ENCODE results near the gene EZH1.
A peak's percentile ranks its signal among the peaks of the same experiment; 100 is the strongest.

The EZH1 gene

GRCh38 chr17:42751628-42752027 lies 6.8 kb upstream of the EZH1 start:
- Histone ChIP-seq H3K4me1 (ENCODE audit: control insufficient read depth, insufficient read depth, low read depth, low read length) (peaks cover 4% of the 10 kb centered on the region), H3K27me3 (ENCODE audit: control insufficient read depth in 1 of 2, insufficient read depth in 1 of 2, low read length in 2 of 2) (peaks cover 0 to 28% of the 10 kb centered on the region in 2 experiments), H2BK120ac (ENCODE audit: low read depth, low read length) (no peak overlapping the region), H3K9me3 (ENCODE audit: control insufficient read depth, low read length) (no peaks in the 10 kb centered on the region), H3K79me1 (replicated peaks; ENCODE audit: low read length, poor library complexity, severe bottlenecking) (no peaks in the 10 kb centered on the region), H4K91ac (ENCODE audit: low read length) (no peak overlapping the region), H3K4ac (ENCODE audit: low read depth in 1 of 2, low read length in 2 of 2) (no peak overlapping the region), H3K14ac (ENCODE audit: low read length in 2 of 2) (no peak overlapping the region), H2AFZ (ENCODE audit: low read depth, low read length) (no peak overlapping the region), H3K9ac (ENCODE audit: low read length) (no peak overlapping the region), H4K8ac (ENCODE audit: low read length) (no peak overlapping the region), H3K4me3 (ENCODE audit: insufficient read depth in 1 of 2, low read depth in 1 of 2, low read length in 2 of 2) (no peak overlapping the region), H2BK15ac (ENCODE audit: low read depth, poor library complexity, severe bottlenecking) (no peak overlapping the region), H3K36me3 (ENCODE audit: control insufficient read depth in 1 of 2, insufficient read depth in 2 of 2, low read depth in 1 of 2, low read length in 2 of 2) (no peaks in the 10 kb centered on the region), H2BK12ac (ENCODE audit: low read length in 2 of 2) (no peak overlapping the region), H3K23ac (ENCODE audit: low read length in 2 of 2) (no peak overlapping the region), H3K4me2 (ENCODE audit: low read length, poor library complexity, severe bottlenecking) (no peak overlapping the region), H3K27ac (ENCODE audit: low read length, poor library complexity, severe bottlenecking) (no peak overlapping the region), H2AK5ac (ENCODE audit: low read length, severe bottlenecking) (no peak overlapping the region), H2BK5ac (ENCODE audit: low read depth, low read length, poor library complexity, severe bottlenecking) (no peak overlapping the region), H3K18ac (ENCODE audit: low read depth in 1 of 2, low read length in 2 of 2) (no peak overlapping the region)
- no peak for DNase-seq
- 93% methylated on average over 7 of the region's 7 CpGs for WGBS

GRCh38 chr17:42750739-42751344 lies 6.0 kb upstream of the EZH1 start:
- Histone ChIP-seq H3K27me3 (ENCODE audit: control insufficient read depth in 1 of 2, insufficient read depth in 1 of 2, low read length in 2 of 2) (peaks cover 0 to 24% of the 10 kb centered on the region in 2 experiments), H3K4me2 (ENCODE audit: low read length, poor library complexity, severe bottlenecking) (no peak overlapping the region), H2BK12ac (ENCODE audit: low read length in 2 of 2) (no peak overlapping the region), H4K91ac (ENCODE audit: low read length) (no peak overlapping the region), H2BK5ac (ENCODE audit: low read depth, low read length, poor library complexity, severe bottlenecking) (no peak overlapping the region), H3K4ac (ENCODE audit: low read depth in 1 of 2, low read length in 2 of 2) (no peak overlapping the region), H3K4me3 (ENCODE audit: insufficient read depth in 1 of 2, low read depth in 1 of 2, low read length in 2 of 2) (no peak overlapping the region), H3K14ac (ENCODE audit: low read length in 2 of 2) (no peak overlapping the region), H3K79me1 (replicated peaks; ENCODE audit: low read length, poor library complexity, severe bottlenecking) (no peaks in the 10 kb centered on the region), H3K18ac (ENCODE audit: low read depth in 1 of 2, low read length in 2 of 2) (no peak overlapping the region), H3K9me3 (ENCODE audit: control insufficient read depth, low read length) (no peaks in the 10 kb centered on the region), H2AK5ac (ENCODE audit: low read length, severe bottlenecking) (no peak overlapping the region), H3K9ac (ENCODE audit: low read length) (no peak overlapping the region), H3K36me3 (ENCODE audit: control insufficient read depth in 1 of 2, insufficient read depth in 2 of 2, low read depth in 1 of 2, low read length in 2 of 2) (no peaks in the 10 kb centered on the region), H2AFZ (ENCODE audit: low read depth, low read length) (no peak overlapping the region), H4K8ac (ENCODE audit: low read length) (no peak overlapping the region), H2BK15ac (ENCODE audit: low read depth, poor library complexity, severe bottlenecking) (no peak overlapping the region), H2BK120ac (ENCODE audit: low read depth, low read length) (no peak overlapping the region), H3K23ac (ENCODE audit: low read length in 2 of 2) (no peak overlapping the region), H3K27ac (ENCODE audit: low read length, poor library complexity, severe bottlenecking) (no peak overlapping the region), H3K4me1 (ENCODE audit: control insufficient read depth, insufficient read depth, low read depth, low read length) (peaks cover 4% of the 10 kb centered on the region)
- WGBS, result 50% methylated on average over 3 of the region's 3 CpGs
- DNase-seq, result no peak

GRCh38 chr17:42748908-42749798 lies 4.3 kb upstream of the EZH1 start:
- WGBS, result 75% methylated on average over 11 of the region's 11 CpGs
- Histone ChIP-seq H3K36me3 (ENCODE audit: control insufficient read depth in 1 of 2, insufficient read depth in 2 of 2, low read depth in 1 of 2, low read length in 2 of 2) (no peaks in the 10 kb centered on the region), H3K9ac (ENCODE audit: low read length) (peak overlapping the region; percentile 25), H3K4me2 (ENCODE audit: low read length, poor library complexity, severe bottlenecking) (no peak overlapping the region), H2BK12ac (ENCODE audit: low read length in 2 of 2) (peak overlapping the region in 1 of 2 experiments; percentile 15), H3K4me3 (ENCODE audit: insufficient read depth in 1 of 2, low read depth in 1 of 2, low read length in 2 of 2) (no peak overlapping the region), H2AFZ (ENCODE audit: low read depth, low read length) (no peak overlapping the region), H3K79me1 (replicated peaks; ENCODE audit: low read length, poor library complexity, severe bottlenecking) (peaks cover 2% of the 10 kb centered on the region), H3K27ac (ENCODE audit: low read length, poor library complexity, severe bottlenecking) (no peak overlapping the region), H3K9me3 (ENCODE audit: control insufficient read depth, low read length) (no peaks in the 10 kb centered on the region), H4K8ac (ENCODE audit: low read length) (no peak overlapping the region), H3K4me1 (ENCODE audit: control insufficient read depth, insufficient read depth, low read depth, low read length) (peaks cover 3% of the 10 kb centered on the region), H2AK5ac (ENCODE audit: low read length, severe bottlenecking) (no peak overlapping the region), H3K4ac (ENCODE audit: low read depth in 1 of 2, low read length in 2 of 2) (no peak overlapping the region), H3K14ac (ENCODE audit: low read length in 2 of 2) (no peak overlapping the region), H2BK5ac (ENCODE audit: low read depth, low read length, poor library complexity, severe bottlenecking) (no peak overlapping the region), H4K91ac (ENCODE audit: low read length) (no peak overlapping the region), H3K23ac (ENCODE audit: low read length in 2 of 2) (no peak overlapping the region), H3K27me3 (ENCODE audit: control insufficient read depth in 1 of 2, insufficient read depth in 1 of 2, low read length in 2 of 2) (peaks cover 0 to 16% of the 10 kb centered on the region in 2 experiments), H2BK15ac (ENCODE audit: low read depth, poor library complexity, severe bottlenecking) (no peak overlapping the region), H2BK120ac (ENCODE audit: low read depth, low read length) (no peak overlapping the region), H3K18ac (ENCODE audit: low read depth in 1 of 2, low read length in 2 of 2) (no peak overlapping the region)
- DNase-seq, result no peak

GRCh38 chr17:42748202-42748907 lies 3.5 kb upstream of the EZH1 start:
- DNase-seq, result no peak
- Histone ChIP-seq H3K23ac (ENCODE audit: low read length in 2 of 2) (no peak overlapping the region), H2AFZ (ENCODE audit: low read depth, low read length) (no peak overlapping the region), H2BK5ac (ENCODE audit: low read depth, low read length, poor library complexity, severe bottlenecking) (no peak overlapping the region), H3K36me3 (ENCODE audit: control insufficient read depth in 1 of 2, insufficient read depth in 2 of 2, low read depth in 1 of 2, low read length in 2 of 2) (no peaks in the 10 kb centered on the region), H3K9ac (ENCODE audit: low read length) (peak overlapping the region; percentile 25), H2AK5ac (ENCODE audit: low read length, severe bottlenecking) (no peak overlapping the region), H4K91ac (ENCODE audit: low read length) (no peak overlapping the region), H3K27me3 (ENCODE audit: control insufficient read depth in 1 of 2, insufficient read depth in 1 of 2, low read length in 2 of 2) (peaks cover 0 to 16% of the 10 kb centered on the region in 2 experiments), H3K27ac (ENCODE audit: low read length, poor library complexity, severe bottlenecking) (no peak overlapping the region), H2BK120ac (ENCODE audit: low read depth, low read length) (no peak overlapping the region), H3K4me1 (ENCODE audit: control insufficient read depth, insufficient read depth, low read depth, low read length) (peaks cover 7% of the 10 kb centered on the region), H3K4me2 (ENCODE audit: low read length, poor library complexity, severe bottlenecking) (no peak overlapping the region), H3K4ac (ENCODE audit: low read depth in 1 of 2, low read length in 2 of 2) (no peak overlapping the region), H3K79me1 (replicated peaks; ENCODE audit: low read length, poor library complexity, severe bottlenecking) (peaks cover 6% of the 10 kb centered on the region), H3K9me3 (ENCODE audit: control insufficient read depth, low read length) (no peaks in the 10 kb centered on the region), H3K18ac (ENCODE audit: low read depth in 1 of 2, low read length in 2 of 2) (no peak overlapping the region), H3K14ac (ENCODE audit: low read length in 2 of 2) (no peak overlapping the region), H2BK15ac (ENCODE audit: low read depth, poor library complexity, severe bottlenecking) (no peak overlapping the region), H3K4me3 (ENCODE audit: insufficient read depth in 1 of 2, low read depth in 1 of 2, low read length in 2 of 2) (no peak overlapping the region), H2BK12ac (ENCODE audit: low read length in 2 of 2) (no peak overlapping the region), H4K8ac (ENCODE audit: low read length) (no peak overlapping the region)
- 73% methylated on average over 7 of the region's 7 CpGs for WGBS

All from mesenchymal stem cell (in vitro differentiated cells and primary cell).